GM19023 (cell line): ENCODE data around the gene RNF224.
"Not testable (repeated sequence)": the region's sequence is repeated elsewhere in the genome, so short reads cannot be mapped to it uniquely, and the experiment has no call there.

Experiments used
- ATAC-seq: cut with Tn5 transposase; IDR thresholded peaks from one replicate; pipeline ENCODE4 v1.9.1; 2021; ENCODE audit warnings: mild to moderate bottlenecking, moderate library complexity; ENCODE audit not compliant: unreplicated experiment

RNF224 gene

GRCh38 chr9:137237759-137238726, 10.7 kb downstream of the RNF224 start:
- no peak for ATAC-seq

DNA sequence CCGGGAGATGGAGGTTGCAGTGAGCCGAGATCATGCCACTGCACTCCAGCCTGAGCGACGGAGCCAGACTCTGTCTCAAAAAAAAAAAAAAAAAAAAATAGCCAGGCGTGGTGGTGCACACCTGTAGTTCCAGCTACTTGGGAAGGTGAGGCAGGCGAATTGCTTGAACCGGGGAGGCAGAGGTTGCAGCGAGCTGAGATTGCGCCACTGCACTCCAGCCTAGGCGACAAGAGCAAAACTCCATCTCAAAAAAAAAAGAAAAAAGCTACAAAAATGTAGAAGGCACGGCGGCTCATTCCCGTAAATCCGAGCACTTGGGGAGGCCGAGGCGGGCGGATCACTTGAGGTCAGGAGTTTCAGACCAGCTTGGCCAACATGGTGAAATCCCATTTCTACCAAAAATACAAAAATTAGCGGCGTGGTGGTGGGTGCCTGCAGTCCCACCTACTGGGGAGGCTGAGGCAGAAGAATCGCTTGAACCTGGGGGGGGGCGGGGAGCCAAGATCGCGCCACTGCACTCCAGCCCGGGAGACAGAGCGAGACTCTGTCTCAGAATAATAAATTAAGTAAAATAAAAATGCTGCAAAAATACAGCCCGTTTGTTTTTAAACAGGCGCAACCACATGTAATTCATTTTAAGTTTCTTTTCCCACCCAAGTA, 12.4 kb downstream of the RNF224 start:
- not testable (repeated sequence) for ATAC-seq

DNA sequence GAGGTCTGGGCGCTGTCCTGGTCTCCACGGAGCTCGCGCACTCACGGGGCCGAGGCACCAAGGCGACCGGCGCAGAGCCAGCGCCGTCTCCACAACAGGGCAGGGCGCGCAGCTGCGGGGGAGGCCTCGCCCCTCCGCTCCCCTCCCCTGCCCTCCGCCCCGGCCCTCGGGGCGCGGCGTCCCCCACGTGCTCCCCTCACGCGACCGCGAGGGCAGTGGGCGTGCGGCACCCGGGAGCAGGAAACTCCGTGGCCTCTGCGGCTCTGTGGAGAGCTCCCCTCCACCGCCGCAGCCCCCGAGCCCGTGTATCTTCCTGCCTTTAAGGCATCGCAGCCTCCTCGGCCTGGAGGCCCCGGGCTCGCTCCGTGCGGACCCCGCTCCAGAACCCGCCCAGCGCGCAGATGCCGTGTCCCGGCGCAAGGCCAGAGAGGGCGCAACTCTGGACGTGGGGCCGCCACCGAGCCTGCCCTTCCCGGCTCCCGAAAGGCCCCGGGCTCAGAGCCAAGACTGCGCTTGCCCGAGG, 13.1 kb downstream of the RNF224 start:
- peak; percentile 23 for ATAC-seq

DNA sequence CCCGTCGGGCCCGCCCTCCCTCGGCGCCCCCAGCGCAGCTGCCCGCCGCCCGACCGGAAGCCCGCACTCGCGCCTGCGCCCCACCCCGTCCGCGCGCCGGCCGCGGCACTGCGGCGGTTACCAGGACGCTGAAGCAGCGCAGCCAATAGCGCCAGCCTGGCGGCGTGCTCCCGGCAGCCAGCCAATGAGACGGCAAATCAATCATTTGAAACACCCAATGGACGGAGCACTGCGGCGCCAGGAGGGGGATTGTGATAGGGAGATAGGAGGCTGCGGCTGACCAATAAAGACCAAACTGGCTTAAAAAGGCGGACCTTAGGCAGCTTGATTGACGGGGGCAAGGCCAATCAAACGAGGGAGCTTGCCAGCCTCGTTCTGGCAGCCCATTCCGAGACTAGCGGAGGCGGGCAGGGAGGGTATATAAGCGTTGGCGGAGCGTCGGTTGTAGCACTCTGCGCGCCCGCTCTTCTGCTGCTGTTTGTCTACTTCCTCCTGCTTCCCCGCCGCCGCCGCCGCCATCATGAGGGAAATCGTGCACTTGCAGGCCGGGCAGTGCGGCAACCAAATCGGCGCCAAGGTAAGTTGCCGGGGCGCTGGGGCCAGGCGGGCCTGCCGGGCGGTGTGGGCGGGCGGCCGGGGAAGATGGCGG, 13.7 kb downstream of the RNF224 start, which contains the start of gene TUBB4B:
TSS of gene TUBB4B (plus strand) at position 447 of the 649 bp plus-strand sequence. CDS start at position 521, 74 bp downstream.
- peak; percentile 65 for ATAC-seq

DNA sequence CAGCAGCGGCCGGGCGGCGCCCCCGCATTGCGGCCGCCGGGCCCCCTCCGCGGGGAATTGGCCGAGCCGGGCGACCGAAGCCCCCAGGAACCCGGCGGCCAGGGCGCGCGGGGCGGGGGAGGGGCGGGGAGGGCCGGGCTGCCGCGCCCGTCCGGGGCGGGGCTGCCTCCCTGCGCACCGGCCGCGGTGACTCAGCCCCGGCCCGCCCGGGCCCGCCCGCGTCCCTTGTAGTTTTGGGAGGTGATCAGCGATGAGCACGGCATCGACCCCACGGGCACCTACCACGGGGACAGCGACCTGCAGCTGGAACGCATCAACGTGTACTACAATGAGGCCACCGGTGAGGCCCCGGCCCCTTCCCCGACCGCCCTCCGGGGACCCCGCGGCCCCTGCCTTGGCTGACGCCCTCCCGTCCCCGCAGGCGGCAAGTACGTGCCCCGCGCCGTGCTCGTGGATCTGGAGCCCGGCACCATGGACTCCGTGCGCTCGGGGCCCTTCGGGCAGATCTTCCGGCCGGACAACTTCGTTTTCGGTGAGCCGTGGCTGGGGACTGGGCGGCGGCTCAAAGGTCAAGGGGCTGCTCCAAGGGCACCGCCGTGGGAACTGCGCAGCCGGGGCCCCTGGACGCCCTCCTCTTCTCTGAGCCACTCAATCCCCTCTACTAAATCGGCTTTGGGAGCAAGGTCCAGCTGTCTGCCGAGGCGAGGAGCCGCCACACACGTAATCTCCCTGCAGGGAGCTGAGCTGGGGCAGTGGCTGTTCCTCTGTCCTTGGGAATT, 14.4 kb downstream of the RNF224 start:
- ATAC-seq = peak; percentile 8

DNA sequence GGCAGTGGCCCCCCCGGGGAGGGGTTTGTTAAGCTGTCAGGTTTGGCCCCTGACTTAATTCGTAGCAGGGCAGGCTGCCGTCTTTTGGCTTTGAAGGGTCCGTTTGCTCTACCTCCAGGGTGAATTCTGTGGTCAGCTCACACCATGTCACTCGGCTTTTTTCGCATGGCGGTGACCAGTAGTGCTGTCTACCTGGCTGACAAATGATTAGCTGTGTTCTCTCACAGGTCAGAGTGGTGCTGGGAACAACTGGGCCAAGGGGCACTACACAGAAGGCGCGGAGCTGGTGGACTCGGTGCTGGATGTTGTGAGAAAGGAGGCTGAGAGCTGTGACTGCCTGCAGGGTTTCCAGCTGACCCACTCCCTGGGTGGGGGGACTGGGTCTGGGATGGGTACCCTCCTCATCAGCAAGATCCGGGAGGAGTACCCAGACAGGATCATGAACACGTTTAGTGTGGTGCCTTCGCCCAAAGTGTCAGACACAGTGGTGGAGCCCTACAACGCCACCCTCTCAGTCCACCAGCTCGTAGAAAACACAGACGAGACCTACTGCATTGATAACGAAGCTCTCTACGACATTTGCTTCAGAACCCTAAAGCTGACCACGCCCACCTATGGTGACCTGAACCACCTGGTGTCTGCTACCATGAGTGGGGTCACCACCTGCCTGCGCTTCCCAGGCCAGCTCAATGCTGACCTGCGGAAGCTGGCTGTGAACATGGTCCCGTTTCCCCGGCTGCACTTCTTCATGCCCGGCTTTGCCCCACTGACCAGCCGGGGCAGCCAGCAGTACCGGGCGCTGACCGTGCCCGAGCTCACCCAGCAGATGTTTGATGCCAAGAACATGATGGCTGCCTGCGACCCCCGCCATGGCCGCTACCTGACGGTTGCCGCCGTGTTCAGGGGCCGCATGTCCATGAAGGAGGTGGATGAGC, 15.2 kb downstream of the RNF224 start:
- ATAC-seq = no peak

- ATAC-seq = not testable (repeated sequence)
Measured at GRCh38 chr9:137243266-137243625, 15.9 kb downstream of the RNF224 start.

GRCh38 chr9:137243626-137244485, 16.6 kb downstream of the RNF224 start:
- ATAC-seq = no peak

DNA sequence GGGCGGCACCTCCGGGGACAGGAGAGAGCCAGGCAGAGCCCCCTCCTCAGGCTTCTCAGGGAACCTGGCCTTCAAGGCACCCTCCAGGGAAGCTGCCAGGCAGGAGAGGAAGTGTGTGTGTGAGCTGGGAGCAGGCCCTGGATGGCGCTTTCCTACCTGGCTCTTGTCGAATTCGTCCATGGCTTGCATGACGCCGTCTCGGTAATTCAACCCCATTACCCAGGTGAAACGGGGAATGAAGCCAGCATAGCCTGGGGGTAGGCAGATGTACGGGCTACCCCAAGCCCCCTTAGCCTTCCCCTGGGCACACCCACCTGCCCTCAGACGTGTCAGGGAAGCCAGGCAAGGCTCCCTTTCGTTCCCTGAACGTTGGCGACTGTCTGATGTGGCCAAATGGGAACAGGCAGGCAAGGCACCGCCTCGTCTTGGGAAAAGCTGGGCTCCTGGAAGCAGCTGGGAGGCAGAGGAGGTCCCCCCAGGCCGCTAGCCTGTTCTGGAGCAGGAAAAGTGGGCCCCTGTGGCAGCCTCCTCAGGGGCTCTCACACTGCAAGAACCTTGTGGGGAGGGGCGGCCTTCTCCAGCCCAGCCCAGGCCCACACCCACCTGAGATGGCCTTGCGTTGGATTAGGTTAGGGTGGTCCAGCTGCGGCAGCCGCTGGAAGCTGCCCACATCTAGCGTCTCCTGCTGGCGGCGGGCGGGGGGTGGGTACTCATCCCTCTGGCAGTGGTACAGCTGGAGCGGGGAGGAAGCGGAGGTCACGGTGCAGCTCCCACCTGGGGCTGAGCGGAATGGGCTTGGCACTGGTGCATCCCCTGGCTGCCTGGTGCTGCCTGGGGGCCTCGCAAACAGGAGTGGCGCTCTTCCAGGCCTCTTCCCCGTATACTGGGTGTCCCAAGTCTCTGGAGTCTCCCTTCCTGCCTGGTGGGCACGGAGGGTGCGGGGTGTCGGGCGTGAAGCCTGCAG, 17.5 kb downstream of the RNF224 start:
- ATAC-seq = no peak

- ATAC-seq = no peak
Measured at GRCh38 chr9:137245450-137246421, 18.4 kb downstream of the RNF224 start.

- no peak for ATAC-seq
Measured at GRCh38 chr9:137247135-137247915, 20.0 kb downstream of the RNF224 start.

- no peak for ATAC-seq
Measured at GRCh38 chr9:137247916-137248175, 20.5 kb downstream of the RNF224 start.

DNA sequence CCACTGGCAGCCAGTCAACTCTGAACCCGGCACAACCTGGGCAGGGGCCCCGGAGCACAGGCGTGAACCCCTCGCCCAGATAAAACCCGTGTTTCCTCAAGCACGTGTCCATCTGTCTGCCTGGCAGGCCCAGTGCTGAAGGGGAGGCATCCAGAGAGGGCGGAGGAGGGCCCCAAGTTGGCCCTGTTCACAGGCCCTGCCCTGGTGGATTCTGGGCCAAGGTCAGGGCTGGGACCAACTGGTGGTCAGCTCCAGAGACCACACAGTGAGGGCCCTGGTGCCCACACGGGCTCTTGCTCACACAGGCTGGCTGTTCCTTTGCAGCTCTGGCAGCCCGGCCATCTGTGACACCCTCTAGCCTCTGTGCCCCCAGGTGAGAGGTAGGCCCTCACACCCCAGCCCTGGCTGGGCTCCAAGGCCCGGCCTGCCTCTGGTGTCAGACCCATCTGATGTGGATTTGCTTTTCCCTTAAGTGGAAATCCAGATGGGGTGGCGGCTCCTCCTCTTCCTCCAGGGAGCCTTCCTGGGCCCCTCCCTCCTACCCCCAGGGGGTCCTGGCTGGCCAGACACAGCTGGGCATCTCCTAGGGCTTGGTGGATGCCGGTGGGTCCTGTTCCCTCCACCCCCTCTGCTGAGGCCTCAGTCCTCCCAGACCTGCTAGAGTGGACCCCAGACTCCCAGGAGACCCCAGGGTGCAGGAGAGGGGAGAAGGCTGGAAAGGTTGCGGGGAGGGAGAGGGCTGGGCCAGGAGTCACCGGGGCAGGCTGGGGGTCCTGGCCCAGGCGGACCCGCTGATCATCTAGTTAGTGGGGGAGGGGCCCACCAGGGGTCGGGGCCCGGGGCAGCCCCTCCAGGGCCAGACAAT, 23.3 kb downstream of the RNF224 start:
- ATAC-seq = no peak

- no peak for ATAC-seq
Measured at GRCh38 chr9:137251194-137251461, 23.8 kb downstream of the RNF224 start, which contains the start of gene STPG3. STPG3 (plus strand) TSS chr9:137251286; CDS start chr9:137251287, 1 bp downstream.
